Panc1 (cell line): ENCODE data around the gene EYS. TPM values are rescaled to one million over a fixed set of nuclear protein-coding genes. Genes with fewer than 3 reads are reported as not detected.

ENCODE experiments used
- ATAC-seq: fragments of 200-7000 bp; cut with Tn5 transposase; 2 replicates; pipeline ENCODE4 v1.9.1; 2020; ENCODE audit warnings: mild to moderate bottlenecking, moderate library complexity
- BruUV-seq: library from RNA; stranded (reverse); fragments of 400-500 nt; replicated peaks from 2 replicates; lab custom pipeline; 2021; lab: Mats Ljungman, UMichigan
- CTCF ChIA-PET: fragments of 300-600 bp; sonication (Branson Sonifier 250); formaldehyde crosslinking; loops from one replicate; lab custom pipeline; 2022; ENCODE audit warnings: antibody characterized with exemption; lab: Charles Lee
- POLR2A ChIA-PET: fragments of 300-600 bp; sonication (Branson Sonifier 250); formaldehyde crosslinking; loops from one replicate; lab custom pipeline; 2022; ENCODE audit warnings: antibody characterized with exemption; lab: Charles Lee
- DNase-seq: peaks from one replicate; pipeline ENCODE4 v3.0.0-alpha.2; 2010; ENCODE audit warnings: low read depth, low spot score
- H3K27ac ChIP-seq: 2 replicates; pipeline ENCODE4 v1.5.1; 2011; ENCODE audit warnings: mild to moderate bottlenecking, low read length, inconsistent platforms
- H3K27me3 ChIP-seq: fragments of 200-500 bp; sonication (Bioruptor generic); 2 replicates; pipeline ENCODE4 v1.6.0; 2014; ENCODE audit warnings: low read length, inconsistent platforms; ENCODE audit not compliant: control insufficient read depth, insufficient read depth
- H3K36me3 ChIP-seq: fragments of 200-500 bp; sonication (Bioruptor generic); 2 replicates; pipeline ENCODE4 v1.5.1; 2014; ENCODE audit warnings: inconsistent platforms, mild to moderate bottlenecking, low read length, moderate library complexity; ENCODE audit not compliant: control insufficient read depth, insufficient read depth
- H3K4me1 ChIP-seq: 2 replicates; pipeline ENCODE4 v1.5.1; 2011; ENCODE audit warnings: inconsistent platforms, mild to moderate bottlenecking, low read length, moderate library complexity; ENCODE audit not compliant: control insufficient read depth, insufficient read depth
- H3K4me3 ChIP-seq, 2 experiments: 2 replicates each; pipeline ENCODE4 v1.5.1; 2011 to 2012; ENCODE audit warnings: low read depth in 2 of 2, low read length in 2 of 2, mild to moderate bottlenecking in 2 of 2, inconsistent platforms in 1 of 2, moderate library complexity in 1 of 2
- H3K9me3 ChIP-seq: fragments of 200-500 bp; sonication (Bioruptor generic); 2 replicates; pipeline ENCODE4 v1.5.1; 2014; ENCODE audit warnings: low read depth, mild to moderate bottlenecking, inconsistent platforms, low read length, moderate library complexity; ENCODE audit not compliant: control insufficient read depth, insufficient read depth
- CTCF ChIP-seq: fragments of 450-650 bp; IDR thresholded peaks from 2 replicates; pipeline ENCODE4 v1.5.1; 2017; ENCODE audit warnings: mild to moderate bottlenecking
- POLR2AphosphoS5 ChIP-seq: IDR thresholded peaks from 2 replicates; pipeline ENCODE4 v1.6.1; 2012; ENCODE audit warnings: mild to moderate bottlenecking, low read depth, low read length, moderate library complexity
- REST ChIP-seq, 2 experiments: IDR thresholded peaks; 2 replicates each; pipeline ENCODE4 v1.6.1; 2011 to 2012; ENCODE audit warnings: low read depth in 2 of 2, control low read depth in 1 of 2, low read length in 1 of 2, mild to moderate bottlenecking in 1 of 2, moderate library complexity in 1 of 2; ENCODE audit not compliant: insufficient read depth in 1 of 2
- SIN3A ChIP-seq: IDR thresholded peaks from 2 replicates; pipeline ENCODE4 v1.6.1; 2012; ENCODE audit warnings: low read depth, mild to moderate bottlenecking, low read length, moderate library complexity, borderline replicate concordance; ENCODE audit not compliant: insufficient read depth
- TCF7L2 ChIP-seq: IDR thresholded peaks from 2 replicates; pipeline ENCODE4 v1.6.1; 2011; ENCODE audit warnings: mild to moderate bottlenecking, low read depth, low read length, inconsistent platforms
- in situ Hi-C: cut with HindIII; loops from 2 replicates; pipeline ENCODE4 v1.10.0; 2016; ENCODE audit warnings: low sequenced_read_pairs, low pct_unique_long_range_greater_than_20kb
- intact Hi-C: fragments of 100-400 bp; cut with micrococcal nuclease; formaldehyde crosslinking; loops from one replicate; pipeline ENCODE4 v1.10.0; 2022; ENCODE audit not compliant: unreplicated experiment
- total RNA-seq: library from RNA; stranded (reverse); gene quantifications from one replicate; pipeline ENCODE4 v1.2.1, GENCODE V29; 2021; ENCODE audit not compliant: unreplicated experiment

Gene EYS
- total RNA-seq, 1 experiment from 2014 or later: not detected

GRCh38 chr6:64256483-64256882 lies 1450.5 kb downstream of the EYS start:
- BruUV-seq: no TSS peak
- ChIA-PET CTCF (no interaction called here), POLR2A (no interaction called here)
- Histone ChIP-seq H3K27ac (no peak overlapping the region), H3K9me3 (no peaks in the 10 kb centered on the region; the same call in 1 of the 2 replicates), H3K36me3 (no peaks in the 10 kb centered on the region), H3K27me3 (no peaks in the 10 kb centered on the region), H3K4me3 (no peak overlapping the region), H3K4me1 (no peaks in the 10 kb centered on the region)
- intact Hi-C loops (no loop called here), in situ Hi-C loops (no loop called here)
- no peak for DNase-seq
- no peak for ATAC-seq
- TF ChIP-seq REST (IDR thresholded peaks at IDR 0.05; ENCODE audit: insufficient read depth in 1 of 2, low read depth in 2 of 2, low read length in 1 of 2) (no peak), SIN3A (no peak), CTCF (no peak), POLR2AphosphoS5 (no peak)

GRCh38 chr6:64255000-64255399 lies 1452.0 kb downstream of the EYS start:
- ATAC-seq (no peak), DNase-seq (no peak)
- H3K36me3 ChIP-seq: no peaks in the 10 kb centered on the region
- H3K4me3 ChIP-seq: no peak overlapping the region
- TF ChIP-seq REST (IDR thresholded peaks at IDR 0.05; ENCODE audit: insufficient read depth in 1 of 2, low read depth in 2 of 2, low read length in 1 of 2): no peak
- no peak for TF ChIP-seq TCF7L2
- no peak for TF ChIP-seq CTCF
- TF ChIP-seq SIN3A: no peak
- TF ChIP-seq POLR2AphosphoS5: no peak
- no peaks in the 10 kb centered on the region for H3K27me3 ChIP-seq
- no TSS peak for BruUV-seq
- intact Hi-C loops: no loop called here
- H3K9me3 ChIP-seq: no peaks in the 10 kb centered on the region; the same call in 1 of the 2 replicates
- no peaks in the 10 kb centered on the region for H3K4me1 ChIP-seq
- no peak overlapping the region for H3K27ac ChIP-seq
- CTCF ChIA-PET: no interaction called here
- in situ Hi-C loops: no loop called here
- POLR2A ChIA-PET: no interaction called here
